Activated CD8-positive, alpha-beta T cell treated with anti-CD3 and anti-CD28 coated beads for 36 hours (primary cell): ENCODE measurements around the gene CTPS2. TPM values are rescaled to one million over a fixed set of nuclear protein-coding genes. Genes with fewer than 3 reads are reported as not detected.

Source experiments
- ATAC-seq: fragments of 200-7000 bp; cut with Tn5 transposase; one replicate; pipeline ENCODE4 v1.10.0; 2021; ENCODE audit warnings: mild to moderate bottlenecking, moderate library complexity
- CTCF ChIA-PET: fragments of 350-600 bp; sonication (Branson Sonifier 250); formaldehyde crosslinking; loops from one replicate; lab custom pipeline; 2021; ENCODE audit warnings: antibody characterized with exemption; lab: Charles Lee
- POLR2A ChIA-PET: fragments of 350-600 bp; sonication (Branson Sonifier 250); formaldehyde crosslinking; loops from one replicate; lab custom pipeline; 2021; ENCODE audit warnings: antibody characterized with exemption; lab: Charles Lee
- DNase-seq: peaks from one replicate; pipeline ENCODE4 v3.0.0-alpha.2; 2020
- H3K27ac Mint-ChIP-seq: one replicate; pipeline ENCODE4 v1.8.0; 2021; ENCODE audit warnings: mild to moderate bottlenecking, mixed read lengths
- H3K27me3 Mint-ChIP-seq: one replicate; pipeline ENCODE4 v1.8.0; 2021; ENCODE audit warnings: mixed read lengths
- H3K36me3 Mint-ChIP-seq: one replicate; pipeline ENCODE4 v1.8.0; 2021; ENCODE audit warnings: low read depth, mixed read lengths
- H3K4me1 Mint-ChIP-seq: one replicate; pipeline ENCODE4 v1.8.0; 2021; ENCODE audit warnings: low read depth, mixed read lengths
- H3K4me3 Mint-ChIP-seq: one replicate; pipeline ENCODE4 v1.8.0; 2021; ENCODE audit warnings: mild to moderate bottlenecking, moderate library complexity, mixed read lengths
- H3K9me3 Mint-ChIP-seq: one replicate; pipeline ENCODE4 v1.8.0; 2021; ENCODE audit warnings: mixed read lengths
- CTCF ChIP-seq: fragments of 200-600 bp; IDR thresholded peaks from one replicate; pipeline ENCODE4 v1.8.0; 2022; ENCODE audit warnings: antibody characterized with exemption, mild to moderate bottlenecking
- intact Hi-C: fragments of 100-400 bp; cut with micrococcal nuclease; formaldehyde crosslinking; loops from one replicate; pipeline ENCODE4 v1.10.0; 2022
- total RNA-seq, 2 experiments: library from RNA; stranded (reverse); gene quantifications; one replicate each; pipeline ENCODE4 v1.2.3, GENCODE V29; 2021

Gene CTPS2
- total RNA-seq, 2 experiments from 2014 or later: 6.2 to 6.7 TPM

- no peaks in the 10 kb centered on the region for H3K9me3 Mint-ChIP-seq
- no peak for ATAC-seq
- no peak overlapping the region for H3K4me3 Mint-ChIP-seq
- H3K27me3 Mint-ChIP-seq: no peaks in the 10 kb centered on the region
- POLR2A ChIA-PET: no interaction called here
- no peak overlapping the region for H3K27ac Mint-ChIP-seq
- no peaks in the 10 kb centered on the region for H3K36me3 Mint-ChIP-seq
- peaks cover 10% of the 10 kb centered on the region for H3K4me1 Mint-ChIP-seq
- intact Hi-C loops: no loop called here
- CTCF ChIA-PET: no interaction called here
- no peak for TF ChIP-seq CTCF
- DNase-seq: no peak
Observed at GRCh38 chrX:16560173-16560572, 152.3 kb downstream of the CTPS2 start.

- DNase-seq (no peak), ATAC-seq (no peak)
- H3K9me3 Mint-ChIP-seq: no peaks in the 10 kb centered on the region
- no peak overlapping the region for H3K4me3 Mint-ChIP-seq
- no peaks in the 10 kb centered on the region for H3K36me3 Mint-ChIP-seq
- H3K4me1 Mint-ChIP-seq: peaks cover 10% of the 10 kb centered on the region
- ChIA-PET CTCF (interaction anchor here (0.8 kb wide), 1 partner anchor 12 kb away, joined by 3 read pairs; no protein-coding TSS in a partner anchor), POLR2A (no interaction called here)
- no peaks in the 10 kb centered on the region for H3K27me3 Mint-ChIP-seq
- TF ChIP-seq CTCF: no peak
- intact Hi-C loops: no loop called here
- no peak overlapping the region for H3K27ac Mint-ChIP-seq
Observed at GRCh38 chrX:16559206-16559619, 153.3 kb downstream of the CTPS2 start.

- TF ChIP-seq CTCF: no peak
- Mint-ChIP-seq H3K9me3 (no peaks in the 10 kb centered on the region), H3K4me3 (no peak overlapping the region), H3K36me3 (no peaks in the 10 kb centered on the region), H3K27ac (no peak overlapping the region), H3K27me3 (no peaks in the 10 kb centered on the region), H3K4me1 (peaks cover 10% of the 10 kb centered on the region)
- intact Hi-C loops: no loop called here
- ChIA-PET POLR2A (no interaction called here), CTCF (interaction anchor here (0.8 kb wide), 1 partner anchor 13 kb away, joined by 3 read pairs; no protein-coding TSS in a partner anchor)
- no peak for ATAC-seq
- DNase-seq: no peak
Observed at GRCh38 chrX:16558489-16558888, 154.0 kb downstream of the CTPS2 start.

GRCh38 chrX:16552546-16552945 lies 159.9 kb downstream of the CTPS2 start:
- Mint-ChIP-seq H3K4me1 (peaks cover 3% of the 10 kb centered on the region), H3K27me3 (no peaks in the 10 kb centered on the region), H3K27ac (no peak overlapping the region), H3K9me3 (no peaks in the 10 kb centered on the region), H3K36me3 (no peaks in the 10 kb centered on the region), H3K4me3 (no peak overlapping the region)
- ATAC-seq (no peak), DNase-seq (no peak)
- no peak for TF ChIP-seq CTCF
- intact Hi-C loops: no loop called here
- ChIA-PET POLR2A (no interaction called here), CTCF (no interaction called here)

- TF ChIP-seq CTCF: no peak
- H3K9me3 Mint-ChIP-seq: no peaks in the 10 kb centered on the region
- peaks cover 3% of the 10 kb centered on the region for H3K4me1 Mint-ChIP-seq
- POLR2A ChIA-PET: no interaction called here
- CTCF ChIA-PET: no interaction called here
- no peaks in the 10 kb centered on the region for H3K36me3 Mint-ChIP-seq
- no peak for DNase-seq
- H3K27me3 Mint-ChIP-seq: no peaks in the 10 kb centered on the region
- intact Hi-C loops: no loop called here
- no peak for ATAC-seq
- H3K4me3 Mint-ChIP-seq: no peak overlapping the region
- no peak overlapping the region for H3K27ac Mint-ChIP-seq
Observed at GRCh38 chrX:16547644-16548043, 164.8 kb downstream of the CTPS2 start.
